Gastroesophageal sphincter (tissue), 3 donors: ENCODE results near the gene PRMT6.

Source experiments
- EP300 ChIP-seq: sonication (generic); formaldehyde crosslinking; IDR thresholded peaks from one replicate; pipeline ENCODE4 v1.6.1; 2017; ENCODE audit warnings: antibody characterized with exemption, mild to moderate bottlenecking
- POLR2A ChIP-seq, 2 donors: fragments of 450-650 bp; IDR thresholded peaks; one replicate each; pipeline ENCODE4 v1.6.1; 2017; ENCODE audit warnings: antibody characterized with exemption in 2 of 2, mild to moderate bottlenecking in 2 of 2, moderate library complexity in 1 of 2
- POLR2AphosphoS5 ChIP-seq: sonication (generic); formaldehyde crosslinking; IDR thresholded peaks from one replicate; pipeline ENCODE4 v1.6.1; 2017; ENCODE audit warnings: antibody characterized with exemption
- TF ChIP-seq, protein P1 (sequence below), 4 experiments: fragments of 200-600 bp in 2 of 4; fragments of 450-650 bp in 2 of 4; sonication (generic) in 1 of 4; IDR thresholded peaks; one replicate each; pipeline ENCODE4 v1.5.1; 2017 to 2019; ENCODE audit warnings: antibody characterized with exemption in 4 of 4, mild to moderate bottlenecking in 2 of 4, moderate library complexity in 2 of 4

GRCh38 chr1:107056426-107057196 is at the start of gene PRMT6:
- TF ChIP-seq, protein P1, sequence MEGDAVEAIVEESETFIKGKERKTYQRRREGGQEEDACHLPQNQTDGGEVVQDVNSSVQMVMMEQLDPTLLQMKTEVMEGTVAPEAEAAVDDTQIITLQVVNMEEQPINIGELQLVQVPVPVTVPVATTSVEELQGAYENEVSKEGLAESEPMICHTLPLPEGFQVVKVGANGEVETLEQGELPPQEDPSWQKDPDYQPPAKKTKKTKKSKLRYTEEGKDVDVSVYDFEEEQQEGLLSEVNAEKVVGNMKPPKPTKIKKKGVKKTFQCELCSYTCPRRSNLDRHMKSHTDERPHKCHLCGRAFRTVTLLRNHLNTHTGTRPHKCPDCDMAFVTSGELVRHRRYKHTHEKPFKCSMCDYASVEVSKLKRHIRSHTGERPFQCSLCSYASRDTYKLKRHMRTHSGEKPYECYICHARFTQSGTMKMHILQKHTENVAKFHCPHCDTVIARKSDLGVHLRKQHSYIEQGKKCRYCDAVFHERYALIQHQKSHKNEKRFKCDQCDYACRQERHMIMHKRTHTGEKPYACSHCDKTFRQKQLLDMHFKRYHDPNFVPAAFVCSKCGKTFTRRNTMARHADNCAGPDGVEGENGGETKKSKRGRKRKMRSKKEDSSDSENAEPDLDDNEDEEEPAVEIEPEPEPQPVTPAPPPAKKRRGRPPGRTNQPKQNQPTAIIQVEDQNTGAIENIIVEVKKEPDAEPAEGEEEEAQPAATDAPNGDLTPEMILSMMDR (IDR thresholded peaks at IDR 0.05) = peak in 1 of 4 experiments; percentile 27
- TF ChIP-seq POLR2A (IDR thresholded peaks at IDR 0.05) (peak; percentile 40 to 59), POLR2AphosphoS5 (peak; percentile 75), EP300 (no peak)
